COLO668 (cell line): ENCODE data around the gene B3GNT2.
"Not testable (repeated sequence)": the region's sequence is repeated elsewhere in the genome, so short reads cannot be mapped to it uniquely, and the experiment has no call there.

Experiments
- DNase-seq: peaks from one replicate; lab custom pipeline; 2025; ENCODE audit not compliant: unreplicated experiment; lab: John Stamatoyannopoulos, UW

The B3GNT2 gene

GRCh38 chr2:62185475-62186155, 10.3 kb upstream of the B3GNT2 start:
- no peak for DNase-seq

- no peak for DNase-seq
Measured at GRCh38 chr2:62186156-62186905, 9.6 kb upstream of the B3GNT2 start.

GRCh38 chr2:62187246-62187645, 8.7 kb upstream of the B3GNT2 start:
- no peak for DNase-seq

GRCh38 chr2:62188416-62188815, 7.5 kb upstream of the B3GNT2 start:
- no peak for DNase-seq

GRCh38 chr2:62189196-62189595, 6.7 kb upstream of the B3GNT2 start:
- no peak for DNase-seq

- DNase-seq: no peak
Measured at GRCh38 chr2:62192811-62193210, 3.1 kb upstream of the B3GNT2 start.

DNA sequence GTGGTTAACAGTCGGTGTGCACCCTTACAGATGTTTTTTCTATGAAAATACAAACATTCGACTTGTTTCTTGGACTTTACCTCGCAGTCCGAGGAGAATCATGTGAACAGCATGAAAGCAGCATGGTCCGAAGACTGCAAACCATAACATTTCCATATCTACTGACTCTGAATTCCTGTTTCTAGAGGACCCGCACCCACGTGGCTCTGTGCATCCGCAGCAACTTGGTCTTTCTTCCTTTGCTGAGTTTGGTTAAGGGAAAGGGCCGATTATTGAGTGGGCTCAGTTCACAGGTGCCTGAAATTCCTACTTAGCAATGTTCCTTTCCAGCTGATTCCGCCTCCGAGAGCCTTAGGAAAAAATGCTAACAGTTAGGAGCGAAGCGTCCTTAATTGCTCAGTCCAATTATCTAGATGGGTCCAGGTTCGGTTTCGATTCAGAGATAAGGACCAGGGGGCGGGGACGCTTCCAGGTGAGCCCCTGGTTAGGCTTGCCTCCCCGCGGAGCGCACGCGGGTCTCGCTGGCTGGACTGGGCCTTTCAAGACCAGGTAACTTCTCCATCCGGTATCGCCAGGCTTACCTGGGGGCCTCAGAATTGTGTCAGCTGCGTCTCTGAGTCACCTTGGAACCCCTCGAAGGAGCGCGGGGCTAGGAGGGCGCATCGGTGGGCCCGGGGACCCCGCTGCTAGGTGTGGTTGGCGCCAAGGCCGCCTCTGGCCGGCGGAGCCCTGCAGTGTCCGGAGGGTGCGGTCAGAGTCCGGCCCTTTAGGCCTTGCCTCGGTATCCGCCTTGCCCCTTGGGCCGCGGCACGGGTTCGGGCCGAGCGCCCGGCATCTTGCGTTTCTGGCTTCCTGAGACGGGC, 1.1 kb upstream of the B3GNT2 start:
- no peak for DNase-seq

- peak; percentile 85 for DNase-seq
Measured at GRCh38 chr2:62196278-62196901, 475 bp downstream of the B3GNT2 start.

GRCh38 chr2:62197011-62197924, 1.4 kb downstream of the B3GNT2 start:
- DNase-seq: peak; percentile 53

GRCh38 chr2:62197925-62198633, 2.2 kb downstream of the B3GNT2 start:
- DNase-seq: no peak

- DNase-seq: not testable (repeated sequence)
Measured at GRCh38 chr2:62198854-62199253, 2.9 kb downstream of the B3GNT2 start.

DNA sequence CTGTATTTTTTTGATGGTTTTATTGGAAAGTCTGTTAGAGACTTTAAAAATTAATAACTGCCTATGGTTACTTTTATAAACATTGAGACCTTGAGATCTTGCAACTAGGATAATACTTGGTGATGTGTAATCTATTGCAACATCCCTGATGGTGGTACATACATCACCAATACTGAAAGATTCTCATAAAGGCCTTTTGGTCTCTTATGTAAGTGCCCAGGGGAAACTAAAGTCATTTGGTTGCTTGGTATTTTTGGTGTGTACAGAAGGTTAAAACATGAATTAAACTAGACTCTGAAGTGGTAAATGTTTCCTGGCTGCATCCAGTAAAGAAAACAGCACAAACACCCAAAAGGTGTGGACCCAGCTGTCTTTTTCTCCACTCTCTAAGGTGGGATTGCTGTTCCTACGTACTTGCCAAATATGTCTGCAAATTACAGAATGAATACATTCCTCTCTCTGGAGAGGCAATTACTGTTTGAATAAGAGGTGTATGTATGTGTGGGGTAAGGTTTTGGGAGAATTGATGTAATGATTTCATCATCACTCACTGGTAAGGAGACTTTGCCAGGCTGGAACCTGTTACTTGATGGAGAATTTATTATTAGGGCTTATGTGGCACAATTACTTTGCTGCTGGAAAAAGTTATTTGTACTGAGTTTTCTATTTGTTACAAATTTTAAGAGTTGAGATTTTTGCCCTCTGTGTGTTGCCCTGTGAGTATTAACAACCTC, 3.6 kb downstream of the B3GNT2 start:
- DNase-seq: no peak

DNA sequence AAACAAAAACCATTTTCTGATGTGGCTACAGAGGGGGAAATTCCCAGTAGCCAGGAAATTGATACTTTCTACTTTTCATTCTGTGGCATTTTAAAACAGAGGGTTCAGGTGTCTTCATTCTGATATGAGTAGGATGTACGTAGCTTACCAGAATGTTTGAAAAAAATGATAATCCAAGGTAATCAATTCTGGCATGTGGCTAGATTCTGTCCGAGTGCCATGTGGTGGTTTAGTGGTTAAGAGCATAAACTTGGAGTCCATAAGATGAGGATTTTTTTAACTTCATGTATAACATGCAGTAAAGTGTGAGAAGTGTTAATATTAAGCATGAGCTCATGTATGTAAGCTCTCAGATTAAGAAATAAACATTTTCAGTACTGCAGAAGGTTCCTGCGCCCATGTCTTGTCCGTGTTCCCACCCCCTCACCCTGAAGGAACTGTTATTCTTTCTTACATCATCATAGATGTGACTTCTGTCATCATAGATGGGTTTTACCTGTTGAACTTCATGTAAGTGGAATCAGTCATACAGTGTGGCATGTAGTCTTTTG, 4.5 kb downstream of the B3GNT2 start:
- DNase-seq: no peak

DNA sequence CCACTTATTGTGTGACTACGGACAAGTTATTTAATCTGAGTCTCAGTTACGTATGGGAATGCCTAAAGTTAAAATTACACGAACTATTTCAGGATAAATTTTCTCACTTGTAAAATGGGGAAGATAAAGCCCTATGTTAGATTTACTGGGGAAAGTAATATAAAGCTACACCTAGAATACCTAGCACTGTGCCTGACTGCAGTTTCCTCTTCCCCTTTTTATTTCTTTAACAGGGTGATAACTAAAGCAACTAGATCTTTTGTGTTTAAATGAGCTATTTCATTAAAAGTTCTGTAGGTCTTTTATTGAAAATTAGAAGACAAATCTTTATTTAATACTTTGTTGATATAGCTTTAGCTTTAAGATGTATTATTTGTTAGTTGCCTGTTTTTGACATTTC, 5.0 kb downstream of the B3GNT2 start:
- no peak for DNase-seq

GRCh38 chr2:62201307-62201706, 5.4 kb downstream of the B3GNT2 start:
- DNase-seq: peak; percentile 8

- DNase-seq: no peak
Measured at GRCh38 chr2:62202019-62202722, 6.3 kb downstream of the B3GNT2 start.

DNA sequence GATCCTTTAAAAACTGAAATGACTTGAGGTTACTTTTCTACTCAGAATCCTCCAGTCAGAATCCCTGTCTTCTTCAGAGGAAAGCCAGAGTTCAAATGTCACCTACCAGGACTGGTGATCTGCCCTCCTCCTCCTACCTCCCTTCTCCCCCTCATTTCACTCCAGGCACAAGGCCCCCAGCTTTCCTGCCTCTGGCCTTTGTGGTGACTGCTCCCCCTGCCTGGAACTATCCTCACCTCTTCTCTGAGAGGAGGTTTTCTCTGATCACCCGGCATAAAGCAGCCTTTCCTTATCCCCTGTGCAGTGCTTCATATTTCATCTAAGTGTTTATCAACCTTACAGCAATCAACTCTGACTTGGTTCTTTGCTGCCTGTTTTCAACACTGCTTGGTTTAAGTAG, 6.8 kb downstream of the B3GNT2 start:
- no peak for DNase-seq

- no peak for DNase-seq
Measured at GRCh38 chr2:62203459-62203858, 7.5 kb downstream of the B3GNT2 start.
